NCI-H2107 treated with DMSO at 0.1 percent for 48 hours (cell line): ENCODE results near the gene CAPN14.

Experiments
- DNase-seq: peaks from one replicate; lab custom pipeline; 2025; ENCODE audit not compliant: unreplicated experiment; lab: John Stamatoyannopoulos, UW

The CAPN14 gene

DNA sequence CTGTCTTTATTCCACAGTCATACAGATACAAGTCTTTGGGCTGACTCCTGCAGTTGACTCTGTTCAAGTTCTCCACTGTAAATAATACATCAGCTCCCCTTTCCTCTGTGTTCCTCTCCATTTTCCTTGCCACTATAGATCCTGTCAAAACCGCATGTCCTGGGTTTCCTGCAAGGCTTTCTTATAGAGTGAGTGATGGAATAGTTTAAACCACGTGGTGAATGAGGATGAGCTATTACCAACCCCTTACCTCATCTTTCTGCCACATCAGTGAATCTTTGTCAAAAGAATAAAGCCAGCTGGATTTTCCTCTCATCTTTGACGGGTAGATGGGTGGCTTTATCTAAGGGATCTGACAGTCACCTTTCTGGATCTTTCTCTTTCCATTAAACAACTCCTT, 75.2 kb downstream of the CAPN14 start:
- DNase-seq: no peak

DNA sequence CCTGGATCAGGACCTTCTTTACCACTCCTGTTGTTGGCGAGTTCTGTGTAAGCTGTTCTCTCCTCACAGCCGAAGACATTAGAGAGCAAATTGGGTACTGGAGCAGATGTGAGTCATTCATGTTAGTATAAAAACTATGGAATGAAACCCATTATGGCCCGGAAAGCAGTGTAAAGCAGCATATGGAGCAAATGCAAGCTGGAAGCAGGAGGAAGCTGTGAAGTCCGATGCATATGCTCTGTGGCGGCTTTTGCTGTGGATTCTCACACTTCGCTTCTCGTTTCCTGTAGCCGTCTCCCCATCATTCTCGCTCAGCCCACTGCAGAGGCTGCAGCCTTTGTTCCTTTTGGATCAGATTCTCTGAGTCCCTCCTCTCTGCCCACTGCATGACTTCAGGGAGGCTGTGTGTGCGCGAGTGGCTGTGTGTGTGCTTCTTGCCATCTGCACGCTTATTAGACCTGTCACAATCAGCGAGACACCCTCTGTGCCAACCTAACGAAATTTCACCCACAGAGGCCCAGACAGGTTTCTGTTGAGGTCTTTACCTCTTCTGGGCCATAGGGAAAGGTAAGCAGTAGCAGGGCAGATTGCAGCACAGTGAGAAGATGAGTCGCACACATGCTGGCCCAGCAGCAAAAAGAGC, 75.8 kb downstream of the CAPN14 start:
- DNase-seq: no peak

- DNase-seq: no peak
Measured at GRCh38 chr2:31140151-31140550, 77.2 kb downstream of the CAPN14 start.

GRCh38 chr2:31139671-31140070, 77.6 kb downstream of the CAPN14 start:
- DNase-seq: no peak

- DNase-seq: no peak
Measured at GRCh38 chr2:31138037-31138962, 79.0 kb downstream of the CAPN14 start, which contains the start of gene GALNT14. TSS of gene GALNT14 (minus strand) at chr2:31138440. CDS start at chr2:31138086, 354 bp downstream.

DNA sequence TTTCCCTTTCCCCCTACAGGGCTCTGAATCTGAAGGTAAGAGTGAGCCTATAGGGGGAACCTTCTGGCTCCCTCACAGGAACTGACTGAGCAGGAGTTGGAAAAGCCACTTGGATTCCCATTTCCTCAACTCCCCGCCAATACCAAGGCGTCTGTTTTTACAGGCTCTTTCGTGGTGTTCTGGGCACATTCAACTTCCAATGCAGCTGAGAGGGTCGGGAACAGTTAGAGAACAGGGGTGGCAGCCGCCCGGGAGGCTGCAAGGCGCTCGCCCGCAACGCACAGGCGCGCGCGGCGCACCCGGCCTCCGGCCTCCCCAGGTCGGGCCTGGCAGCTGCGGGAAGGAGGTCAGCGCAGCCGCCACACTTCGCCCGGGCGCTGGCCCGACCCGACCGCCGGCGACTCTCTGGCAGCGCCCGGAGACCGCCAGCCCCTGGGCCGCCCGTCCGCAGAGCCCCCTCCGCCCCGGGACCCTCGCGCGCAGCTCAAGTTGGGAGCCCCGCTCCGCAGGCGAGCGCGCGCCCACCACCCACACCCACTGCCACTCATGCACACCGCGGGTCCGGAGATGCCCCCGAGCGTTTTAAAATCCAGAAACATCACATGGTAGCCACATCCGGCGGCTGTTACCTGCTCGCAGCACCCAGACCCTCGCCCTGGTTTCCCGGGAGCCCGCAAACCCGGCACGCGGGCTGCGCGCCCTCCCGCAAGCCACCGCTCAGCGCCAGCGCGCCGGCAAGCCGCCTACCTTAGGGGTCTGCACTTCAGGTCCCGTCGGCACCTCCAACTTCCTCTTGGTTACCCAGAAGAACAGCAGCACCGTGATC, 79.9 kb downstream of the CAPN14 start:
- DNase-seq: no peak

- no peak for DNase-seq
Measured at GRCh38 chr2:31136732-31137131, 80.6 kb downstream of the CAPN14 start.

DNA sequence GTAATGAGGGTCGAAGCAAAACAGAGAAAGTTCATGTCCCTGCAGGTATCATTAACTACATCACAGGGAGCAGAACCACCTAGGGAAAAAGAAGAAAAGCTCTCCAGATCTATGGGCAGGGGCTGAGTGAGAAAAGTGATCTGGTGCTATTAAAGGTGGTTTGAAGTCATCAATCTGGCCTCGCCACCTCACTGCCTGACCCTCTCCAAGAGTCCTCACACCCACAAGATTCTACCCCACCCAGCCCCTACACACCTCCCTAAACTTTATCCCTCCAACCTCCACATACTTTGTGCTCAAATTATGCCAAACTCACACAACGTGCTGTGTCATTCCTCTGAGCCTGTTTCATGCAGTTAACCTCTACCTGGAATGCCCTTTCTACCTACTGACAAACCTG, 81.3 kb downstream of the CAPN14 start:
- no peak for DNase-seq

DNA sequence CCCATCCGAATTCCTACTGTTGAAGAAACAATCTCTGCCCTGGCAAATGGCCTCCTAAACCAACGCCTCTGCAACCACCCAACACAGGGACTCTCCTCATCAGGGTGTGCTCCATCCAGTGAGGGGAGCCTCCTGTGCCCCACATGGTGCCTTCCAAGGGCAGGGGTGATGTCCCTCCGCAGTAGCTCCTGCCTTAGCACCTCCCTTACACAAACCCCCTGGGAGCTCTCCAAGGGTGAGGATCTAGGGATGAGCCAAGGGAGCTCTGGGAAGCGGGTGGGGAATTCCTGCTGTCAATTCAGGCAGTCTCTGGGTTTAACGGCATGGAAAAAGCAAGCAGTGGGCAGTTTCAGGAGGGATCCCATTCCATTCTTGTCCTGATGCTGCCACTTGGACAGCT, 82.8 kb downstream of the CAPN14 start:
- no peak for DNase-seq

- no peak for DNase-seq
Measured at GRCh38 chr2:31132786-31133185, 84.5 kb downstream of the CAPN14 start.

DNA sequence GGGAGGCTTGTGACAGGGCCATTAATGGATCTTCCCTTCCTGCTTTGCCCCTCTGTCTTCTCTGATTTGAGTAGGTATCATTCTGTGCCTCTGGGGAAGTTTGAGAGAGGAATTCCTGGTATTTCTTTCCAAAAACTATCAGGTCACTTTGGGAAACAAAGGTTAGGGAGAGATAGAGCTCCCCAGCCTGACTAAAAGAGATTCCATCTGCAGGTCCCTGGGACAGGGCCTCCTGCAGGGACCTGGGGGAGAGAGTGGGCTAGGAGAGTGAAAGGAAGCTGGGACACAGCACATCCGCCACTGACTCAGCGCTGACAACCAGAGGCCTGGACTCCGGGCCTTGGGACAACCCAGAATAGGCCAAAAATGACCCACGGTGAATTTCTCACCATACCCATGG, 85.4 kb downstream of the CAPN14 start:
- no peak for DNase-seq

- DNase-seq: no peak
Measured at GRCh38 chr2:31129375-31130171, 87.7 kb downstream of the CAPN14 start.

DNA sequence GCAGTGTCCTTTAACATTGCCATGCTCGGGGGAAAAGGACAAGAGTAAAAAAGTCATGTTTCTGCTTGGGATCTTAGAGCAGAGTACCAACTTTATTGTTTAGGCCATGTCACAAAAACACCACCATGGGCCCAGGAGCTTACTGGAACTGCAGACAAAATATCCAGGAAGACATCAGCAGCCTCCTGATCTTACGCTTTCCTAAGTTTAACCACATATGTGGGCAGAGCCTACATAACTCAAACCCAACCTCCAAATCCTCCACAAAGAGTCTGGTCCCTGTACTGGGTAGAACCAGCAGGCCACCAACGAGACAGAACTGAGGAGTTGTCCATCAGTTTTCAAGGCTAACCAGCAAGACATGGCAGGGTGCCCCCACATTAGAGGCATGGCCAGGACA, 89.4 kb downstream of the CAPN14 start:
- no peak for DNase-seq

DNA sequence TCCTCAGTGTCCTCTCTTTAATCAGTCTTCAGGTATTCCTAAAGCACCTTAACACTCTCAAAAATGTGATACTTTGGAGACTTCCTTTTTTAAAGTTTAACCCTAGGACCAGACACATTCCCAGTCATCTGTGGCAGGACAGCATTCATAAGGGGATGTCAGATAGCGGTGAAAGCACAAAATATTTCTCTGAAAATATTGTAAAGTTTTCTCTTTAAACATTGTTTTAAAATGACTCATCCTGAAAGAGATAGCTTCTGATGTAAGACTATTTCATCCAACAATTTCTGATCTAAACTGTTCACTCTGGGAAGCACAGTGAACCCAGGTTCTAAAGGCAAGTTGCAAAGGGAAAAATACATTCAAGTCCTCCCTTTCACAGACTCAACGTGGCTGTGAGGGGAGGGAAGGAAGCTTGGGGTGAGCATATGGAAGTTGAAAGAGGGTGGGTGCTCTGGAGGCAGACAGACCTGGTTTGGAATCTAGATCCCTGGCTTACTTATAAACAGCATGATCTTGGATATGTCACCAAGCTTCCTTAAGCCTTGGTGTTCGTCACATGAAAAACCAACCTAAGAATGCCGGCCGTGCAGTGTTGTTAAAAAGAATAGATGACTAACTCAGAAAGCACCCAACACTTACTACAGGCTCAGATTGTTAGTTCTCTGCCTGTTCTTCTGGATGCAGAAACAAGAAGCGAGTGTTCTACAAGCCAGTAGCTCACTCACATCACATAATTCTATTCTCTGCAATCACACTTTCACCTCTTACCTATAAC, 91.2 kb downstream of the CAPN14 start:
- DNase-seq: no peak

- DNase-seq: no peak
Measured at GRCh38 chr2:31124904-31125303, 92.4 kb downstream of the CAPN14 start.
